Smooth muscle cell (in vitro differentiated cells): Measurements from ENCODE around the gene SEPSECS. TPM values are rescaled to one million over a fixed set of nuclear protein-coding genes. Genes with fewer than 3 reads are reported as not detected.

Source experiments
- DNase-seq: peaks from one replicate; lab custom pipeline; 2025; ENCODE audit not compliant: unreplicated experiment; lab: John Stamatoyannopoulos, UW
- H2AFZ ChIP-seq: fragments of 200-600 bp; sonication (generic); 2 replicates; pipeline ENCODE4 v1.6.0; 2016; ENCODE audit warnings: antibody characterized with exemption, low read depth, mild to moderate bottlenecking
- H3F3A ChIP-seq: fragments of 200-600 bp; sonication (generic); 2 replicates; pipeline ENCODE4 v1.6.0; 2017; ENCODE audit warnings: antibody characterized with exemption, low read depth
- H3K27ac ChIP-seq: fragments of 200-600 bp; sonication (generic); 2 replicates; pipeline ENCODE4 v1.5.1; 2016; ENCODE audit warnings: low read depth, mild to moderate bottlenecking
- H3K27me3 ChIP-seq: fragments of 200-600 bp; sonication (generic); 2 replicates; pipeline ENCODE4 v1.6.1; 2016; ENCODE audit warnings: low read depth, mild to moderate bottlenecking
- H3K36me3 ChIP-seq: fragments of 200-600 bp; sonication (generic); 2 replicates; pipeline ENCODE4 v1.5.1; 2016; ENCODE audit warnings: low read depth
- H3K4me1 ChIP-seq: fragments of 200-600 bp; sonication (generic); 2 replicates; pipeline ENCODE4 v1.5.1; 2016; ENCODE audit warnings: low read depth
- H3K4me2 ChIP-seq: fragments of 200-600 bp; sonication (generic); 2 replicates; pipeline ENCODE4 v1.6.0; 2016; ENCODE audit warnings: mild to moderate bottlenecking
- H3K4me3 ChIP-seq: fragments of 200-600 bp; sonication (generic); 2 replicates; pipeline ENCODE4 v1.5.1; 2016; ENCODE audit warnings: mild to moderate bottlenecking
- H3K79me2 ChIP-seq: fragments of 200-600 bp; sonication (generic); 2 replicates; pipeline ENCODE4 v1.6.0; 2016; ENCODE audit warnings: low read depth, mild to moderate bottlenecking
- H3K9ac ChIP-seq: fragments of 200-600 bp; sonication (generic); 2 replicates; pipeline ENCODE4 v1.6.0; 2016; ENCODE audit warnings: low read depth
- H3K9me3 ChIP-seq: fragments of 200-600 bp; sonication (generic); replicated peaks from 2 replicates; pipeline ENCODE4 v1.5.1; 2016; ENCODE audit warnings: low read depth
- H4K20me1 ChIP-seq: fragments of 200-600 bp; sonication (generic); 2 replicates; pipeline ENCODE4 v1.6.0; 2016; ENCODE audit warnings: low read depth
- WGBS: methylation state at CpG from one replicate; pipeline ENCODE4 v1.1.7; 2016; ENCODE audit warnings: low lambda C conversion rate; 5-methylcytosine and 5-hydroxymethylcytosine counted together
- polyA plus RNA-seq: library from polyadenylated mRNA; unstranded; fragments of >200 nt; fragmentation: Nextera tagmentation; extraction: Ambion mirVana; gene quantifications from 2 replicates; pipeline ENCODE4 v1.2.1, GENCODE V29; 2016
- total RNA-seq: library from RNA; depleted of rRNA; stranded (reverse); fragments of >200 nt; gene quantifications from 2 replicates; pipeline ENCODE4 v1.2.3, GENCODE V29; 2014
- TF ChIP-seq, protein P1 (sequence below): fragments of 200-600 bp; sonication (generic); IDR thresholded peaks from 2 replicates; pipeline ENCODE4 v1.5.1; 2017; ENCODE audit warnings: borderline replicate concordance, mild to moderate bottlenecking, antibody characterized with exemption; ENCODE audit not compliant: insufficient read depth, poor library complexity, severe bottlenecking

The SEPSECS gene
- total and polyA plus RNA-seq, 2 experiments from 2014 or later = 4.2 to 8.4 TPM

DNA sequence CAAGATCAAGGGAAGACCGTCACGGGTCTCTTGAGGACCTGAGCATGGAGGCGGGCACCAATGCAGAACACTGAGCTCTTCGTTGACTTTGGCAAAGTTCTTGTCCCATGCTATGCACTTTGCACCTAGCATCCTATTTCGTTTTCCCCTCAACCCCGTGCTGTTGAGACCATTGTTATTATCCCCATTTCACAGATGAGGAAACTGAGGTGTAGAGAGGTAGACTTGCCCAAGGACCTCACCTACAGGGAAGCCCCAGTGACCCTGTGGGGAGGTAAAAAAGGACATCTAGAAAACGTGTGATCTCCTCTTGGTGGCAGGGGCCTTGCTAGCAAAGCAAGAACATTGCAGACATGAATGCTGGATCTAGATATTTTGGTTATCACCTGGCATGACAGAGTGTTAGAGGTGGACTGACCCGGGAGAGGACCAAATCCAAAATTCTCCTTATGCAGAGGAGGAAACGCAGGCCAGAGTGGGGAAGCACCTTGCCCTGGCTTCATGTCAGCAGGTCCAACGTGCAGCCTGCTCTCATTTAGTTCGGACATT is 48.5 kb downstream of the SEPSECS start:
- TF ChIP-seq, protein P1, sequence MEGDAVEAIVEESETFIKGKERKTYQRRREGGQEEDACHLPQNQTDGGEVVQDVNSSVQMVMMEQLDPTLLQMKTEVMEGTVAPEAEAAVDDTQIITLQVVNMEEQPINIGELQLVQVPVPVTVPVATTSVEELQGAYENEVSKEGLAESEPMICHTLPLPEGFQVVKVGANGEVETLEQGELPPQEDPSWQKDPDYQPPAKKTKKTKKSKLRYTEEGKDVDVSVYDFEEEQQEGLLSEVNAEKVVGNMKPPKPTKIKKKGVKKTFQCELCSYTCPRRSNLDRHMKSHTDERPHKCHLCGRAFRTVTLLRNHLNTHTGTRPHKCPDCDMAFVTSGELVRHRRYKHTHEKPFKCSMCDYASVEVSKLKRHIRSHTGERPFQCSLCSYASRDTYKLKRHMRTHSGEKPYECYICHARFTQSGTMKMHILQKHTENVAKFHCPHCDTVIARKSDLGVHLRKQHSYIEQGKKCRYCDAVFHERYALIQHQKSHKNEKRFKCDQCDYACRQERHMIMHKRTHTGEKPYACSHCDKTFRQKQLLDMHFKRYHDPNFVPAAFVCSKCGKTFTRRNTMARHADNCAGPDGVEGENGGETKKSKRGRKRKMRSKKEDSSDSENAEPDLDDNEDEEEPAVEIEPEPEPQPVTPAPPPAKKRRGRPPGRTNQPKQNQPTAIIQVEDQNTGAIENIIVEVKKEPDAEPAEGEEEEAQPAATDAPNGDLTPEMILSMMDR = no peak
- no peaks in the 10 kb centered on the region for H3K9me3 ChIP-seq
- WGBS = 86% methylated on average over 11 of the region's 11 CpGs
- H3K27ac ChIP-seq = no peak overlapping the region
- H3K36me3 ChIP-seq = no peaks in the 10 kb centered on the region
- no peaks in the 10 kb centered on the region for H4K20me1 ChIP-seq
- H3K9ac ChIP-seq = no peak overlapping the region
- DNase-seq = no peak
- H3K79me2 ChIP-seq = no peaks in the 10 kb centered on the region
- no peaks in the 10 kb centered on the region for H3K27me3 ChIP-seq
- H3K4me1 ChIP-seq = peaks cover 5% of the 10 kb centered on the region
- peak overlapping the region; percentile 73 for H3K4me2 ChIP-seq
- H3K4me3 ChIP-seq = no peak overlapping the region
- peak overlapping the region; percentile 51 for H2AFZ ChIP-seq
- H3F3A ChIP-seq = peaks cover 16% of the 10 kb centered on the region

DNA sequence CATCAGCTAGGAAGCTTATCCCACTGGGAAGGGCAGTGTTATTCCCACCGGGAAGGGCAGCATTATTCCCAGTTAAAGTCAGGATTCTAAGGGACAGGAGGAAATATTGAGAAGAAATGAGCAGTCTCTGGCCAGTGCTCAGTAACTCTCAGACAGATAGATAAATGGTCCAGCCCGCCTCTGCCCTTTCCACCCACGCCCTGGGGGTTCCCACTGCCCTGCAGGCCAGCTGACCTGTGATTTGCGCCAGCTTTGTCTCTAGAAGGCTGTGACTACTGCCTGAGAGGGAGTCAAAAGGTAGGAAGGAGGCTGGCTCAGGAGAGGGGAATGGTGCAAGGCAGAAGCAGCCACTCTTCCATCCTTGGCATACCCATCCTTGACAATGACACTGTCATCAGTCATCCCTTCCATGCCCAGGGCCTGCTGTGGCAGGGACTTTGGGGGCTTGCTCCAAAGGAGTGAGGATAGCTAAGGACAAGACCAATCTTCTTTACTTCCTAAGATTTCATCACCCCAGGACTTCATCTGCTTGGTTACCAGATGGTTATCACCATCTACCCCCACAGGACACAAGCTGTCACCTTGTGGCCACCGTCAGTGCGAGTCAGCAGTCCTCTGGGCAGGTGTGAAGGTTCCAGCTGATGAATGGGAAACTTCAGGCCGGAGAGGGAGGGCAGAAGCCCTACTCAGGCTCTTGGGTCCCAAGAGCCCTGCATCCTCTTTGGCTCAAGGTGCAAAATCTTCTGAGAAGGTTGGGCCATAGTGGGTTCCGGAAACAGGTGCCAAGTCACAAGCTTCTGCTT is 49.5 kb downstream of the SEPSECS start:
- Histone ChIP-seq H3K79me2 (no peaks in the 10 kb centered on the region), H3K4me3 (no peak overlapping the region), H3K4me2 (no peak overlapping the region), H3K9me3 (no peaks in the 10 kb centered on the region), H3K27ac (no peak overlapping the region), H4K20me1 (no peaks in the 10 kb centered on the region), H3K9ac (no peak overlapping the region), H3K27me3 (no peaks in the 10 kb centered on the region), H2AFZ (no peak overlapping the region), H3K4me1 (peaks cover 5% of the 10 kb centered on the region), H3K36me3 (no peaks in the 10 kb centered on the region), H3F3A (peaks cover 16% of the 10 kb centered on the region)
- TF ChIP-seq, protein P1 = no peak
- no peak for DNase-seq
- 94% methylated on average over 8 of the region's 8 CpGs for WGBS

DNA sequence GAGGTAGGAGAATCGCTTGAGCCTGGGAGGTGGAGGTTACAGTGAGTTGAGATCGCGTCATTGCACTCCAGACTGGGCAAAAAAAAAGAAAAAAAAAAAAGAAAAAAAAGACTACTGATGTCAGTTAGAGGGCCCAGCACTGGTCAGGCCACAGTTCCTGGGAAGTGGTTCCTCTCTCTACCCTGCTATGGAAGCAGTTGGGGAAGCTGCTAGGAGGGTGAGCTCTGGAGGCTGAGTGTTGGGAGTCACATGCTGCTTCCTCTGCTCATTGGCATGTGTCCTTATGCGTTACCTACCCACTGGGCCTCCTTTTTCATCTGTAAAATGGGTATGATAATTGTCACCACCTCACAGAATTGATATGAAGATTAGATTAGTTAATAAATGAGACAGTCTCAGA is 50.7 kb downstream of the SEPSECS start:
- no peak overlapping the region for H3K9ac ChIP-seq
- H3K9me3 ChIP-seq = no peaks in the 10 kb centered on the region
- H4K20me1 ChIP-seq = no peaks in the 10 kb centered on the region
- no peak overlapping the region for H3K4me3 ChIP-seq
- H3K4me1 ChIP-seq = peaks cover 5% of the 10 kb centered on the region
- no peak for DNase-seq
- 98% methylated on average over 4 of the region's 4 CpGs for WGBS
- no peak overlapping the region for H3K27ac ChIP-seq
- H3K27me3 ChIP-seq = no peaks in the 10 kb centered on the region
- no peaks in the 10 kb centered on the region for H3K79me2 ChIP-seq
- no peak overlapping the region for H3K4me2 ChIP-seq
- TF ChIP-seq, protein P1 = no peak
- H3K36me3 ChIP-seq = no peaks in the 10 kb centered on the region
- no peak overlapping the region for H2AFZ ChIP-seq
- peaks cover 16% of the 10 kb centered on the region for H3F3A ChIP-seq
